ENCODE measurements around the gene C1QTNF1.
"Not testable (repeated sequence)": the region's sequence is repeated elsewhere in the genome, so short reads cannot be mapped to it uniquely, and the experiment has no call there.

The C1QTNF1 gene

GRCh38 chr17:79072544-79072943 is 48.6 kb downstream of the C1QTNF1 start:
- CTCF ChIA-PET = interaction anchor here (0.7 to 2.4 kb wide), 8 partner anchors 10 to 328 kb away, joined by 3 to 15 read pairs (median 4); no protein-coding TSS in a partner anchor
- no peak for DNase-seq (ENCODE audit: extremely low spot score)
- POLR2A ChIA-PET = no interaction called here
- TF ChIP-seq, protein P1, sequence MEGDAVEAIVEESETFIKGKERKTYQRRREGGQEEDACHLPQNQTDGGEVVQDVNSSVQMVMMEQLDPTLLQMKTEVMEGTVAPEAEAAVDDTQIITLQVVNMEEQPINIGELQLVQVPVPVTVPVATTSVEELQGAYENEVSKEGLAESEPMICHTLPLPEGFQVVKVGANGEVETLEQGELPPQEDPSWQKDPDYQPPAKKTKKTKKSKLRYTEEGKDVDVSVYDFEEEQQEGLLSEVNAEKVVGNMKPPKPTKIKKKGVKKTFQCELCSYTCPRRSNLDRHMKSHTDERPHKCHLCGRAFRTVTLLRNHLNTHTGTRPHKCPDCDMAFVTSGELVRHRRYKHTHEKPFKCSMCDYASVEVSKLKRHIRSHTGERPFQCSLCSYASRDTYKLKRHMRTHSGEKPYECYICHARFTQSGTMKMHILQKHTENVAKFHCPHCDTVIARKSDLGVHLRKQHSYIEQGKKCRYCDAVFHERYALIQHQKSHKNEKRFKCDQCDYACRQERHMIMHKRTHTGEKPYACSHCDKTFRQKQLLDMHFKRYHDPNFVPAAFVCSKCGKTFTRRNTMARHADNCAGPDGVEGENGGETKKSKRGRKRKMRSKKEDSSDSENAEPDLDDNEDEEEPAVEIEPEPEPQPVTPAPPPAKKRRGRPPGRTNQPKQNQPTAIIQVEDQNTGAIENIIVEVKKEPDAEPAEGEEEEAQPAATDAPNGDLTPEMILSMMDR (IDR thresholded peaks at IDR 0.05; ENCODE audit: control extremely low read depth, extremely low read depth, low read depth, missing control alignments) = no peak

DNA sequence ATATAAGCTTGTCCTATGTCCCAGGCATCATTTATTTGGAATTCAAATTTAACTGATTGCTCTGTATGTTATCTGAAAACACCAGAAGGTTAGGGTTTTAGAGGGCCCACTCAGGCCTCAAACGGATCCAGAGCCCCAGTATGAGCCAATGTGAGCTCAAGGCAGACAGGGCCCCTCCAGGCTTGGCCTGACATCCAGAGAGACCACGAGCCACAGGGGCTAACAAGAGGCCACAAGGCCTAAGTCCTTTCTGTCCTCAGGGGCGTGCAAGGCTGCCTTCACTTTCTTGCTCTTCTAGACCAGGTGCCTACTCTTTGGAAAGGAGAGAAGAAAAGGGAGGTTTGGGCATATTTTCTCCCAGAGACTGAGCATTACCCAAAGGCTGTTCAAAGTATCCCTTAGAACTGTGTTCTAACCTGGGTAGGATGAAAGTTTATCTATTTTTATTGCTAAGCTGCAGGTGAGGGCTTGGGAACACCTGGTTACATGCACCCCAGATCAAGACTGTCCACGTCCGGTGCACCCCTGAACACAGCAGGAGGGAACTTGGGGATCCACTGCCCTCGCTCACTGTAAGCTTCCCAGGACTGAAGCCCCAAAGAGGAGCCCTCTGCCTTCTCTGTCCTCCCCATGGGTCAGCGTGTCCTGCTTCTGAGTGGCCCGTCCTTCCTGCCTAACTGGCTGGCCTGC is 49.2 kb downstream of the C1QTNF1 start:
- ChIA-PET POLR2A (no interaction called here), CTCF (interaction anchor here (0.7 to 2.9 kb wide), 8 partner anchors 8 to 318 kb away, joined by 3 to 15 read pairs (median 6); no protein-coding TSS in a partner anchor)
- TF ChIP-seq, protein P1 (IDR thresholded peaks at IDR 0.05; ENCODE audit: control extremely low read depth, extremely low read depth, low read depth, missing control alignments) = no peak
- no peak for DNase-seq (ENCODE audit: extremely low spot score)

GRCh38 chr17:79073706-79074088 is 49.7 kb downstream of the C1QTNF1 start:
- ChIA-PET POLR2A (no interaction called here), CTCF (interaction anchor here (1.2 to 2.9 kb wide), 6 partner anchors 8 to 318 kb away, joined by 7 to 15 read pairs (median 11); no protein-coding TSS in a partner anchor)
- DNase-seq (ENCODE audit: extremely low spot score) = no peak
- TF ChIP-seq, protein P1 (IDR thresholded peaks at IDR 0.05; ENCODE audit: control extremely low read depth, extremely low read depth, low read depth, missing control alignments) = no peak

DNA sequence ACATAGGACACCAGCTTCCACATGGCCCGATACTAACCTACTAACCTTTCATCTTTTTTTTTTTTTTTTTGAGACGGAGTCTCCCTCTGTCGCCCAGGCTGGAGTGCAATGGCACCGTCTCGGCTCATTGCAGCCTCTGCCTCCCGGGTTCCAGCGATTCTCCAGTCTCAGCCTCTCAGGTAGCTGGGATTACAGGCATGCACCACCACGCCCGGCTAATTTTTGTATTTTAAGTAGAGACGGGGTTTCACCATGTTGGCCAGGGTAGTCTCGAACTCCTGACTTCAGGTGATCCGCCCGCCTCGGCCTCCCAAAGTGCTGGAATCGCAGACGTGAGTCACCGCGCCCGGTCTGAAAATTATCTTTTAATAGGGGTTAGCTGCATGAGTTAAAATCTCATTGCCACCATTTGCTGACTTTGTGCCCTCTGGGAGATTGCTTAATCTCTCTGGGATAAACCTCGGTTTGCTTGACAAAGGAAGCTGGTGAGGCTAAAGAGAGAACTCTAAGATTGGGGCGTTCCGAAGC is 50.2 kb downstream of the C1QTNF1 start:
- CTCF ChIA-PET = interaction anchor here (0.8 to 2.9 kb wide), 8 partner anchors 8 to 319 kb away, joined by 3 to 15 read pairs (median 8); no protein-coding TSS in a partner anchor
- DNase-seq (ENCODE audit: extremely low spot score) = not testable (repeated sequence)
- POLR2A ChIA-PET = interaction anchor here (0.8 to 1.0 kb wide), 3 partner anchors 12 to 314 kb away, joined by 3 to 5 read pairs (median 4); partner anchors contain the start of gene CANT1

DNA sequence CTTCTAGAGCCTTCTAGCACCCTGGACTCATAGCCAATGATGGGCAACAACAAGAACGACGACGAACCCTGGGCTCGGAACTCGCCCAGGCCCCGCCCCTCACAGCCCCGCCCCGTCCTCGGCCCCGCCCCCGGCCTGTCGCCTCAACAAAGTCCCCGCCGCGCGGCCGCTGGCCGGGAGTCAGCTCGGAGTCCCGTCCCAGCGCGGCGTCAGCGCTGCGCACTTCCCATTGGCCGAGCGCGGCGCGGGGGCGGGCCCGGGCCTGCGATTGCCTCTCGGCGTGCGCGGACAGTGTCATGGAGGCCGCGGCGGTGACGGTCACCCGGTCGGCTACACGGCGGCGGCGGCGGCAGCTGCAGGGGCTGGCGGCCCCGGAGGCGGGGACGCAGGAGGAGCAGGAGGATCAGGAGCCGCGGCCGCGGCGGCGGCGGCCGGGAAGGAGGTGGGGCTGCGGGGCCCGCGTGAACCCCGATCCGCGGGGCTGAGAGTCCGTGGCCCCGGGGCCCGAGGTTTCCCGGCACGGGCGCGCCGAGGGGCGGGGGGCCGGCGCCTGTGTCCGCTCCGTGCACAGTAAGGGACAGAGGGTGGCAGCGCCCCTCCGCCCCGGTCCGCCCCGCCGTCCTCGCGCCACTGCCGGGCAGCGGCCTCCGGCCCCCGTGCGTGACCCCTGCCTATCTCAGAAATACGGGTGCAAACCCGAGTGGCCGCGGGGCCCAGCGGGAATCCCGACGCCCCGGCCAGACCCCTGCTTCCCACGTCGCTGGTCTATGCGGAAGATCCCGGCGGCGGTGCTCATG is 50.9 kb downstream of the C1QTNF1 start, which contains the start of gene ENGASE:
ENGASE (plus strand) TSS at position 176 of the 797 bp plus-strand sequence; CDS start at position 297, 121 bp downstream.
- peak; percentile 99 for DNase-seq (ENCODE audit: extremely low spot score)
- ChIA-PET POLR2A (interaction anchor here (0.8 to 1.0 kb wide), 3 partner anchors 11 to 314 kb away, joined by 3 to 5 read pairs (median 4); partner anchors contain the start of gene CANT1), CTCF (interaction anchor here (0.8 to 2.9 kb wide), 8 partner anchors 8 to 319 kb away, joined by 3 to 15 read pairs (median 8); no protein-coding TSS in a partner anchor)
- TF ChIP-seq, protein P1 (IDR thresholded peaks at IDR 0.05; ENCODE audit: control extremely low read depth, extremely low read depth, low read depth, missing control alignments) = no peak

- no peak for DNase-seq (ENCODE audit: extremely low spot score)
- TF ChIP-seq, protein P1 (IDR thresholded peaks at IDR 0.05; ENCODE audit: control extremely low read depth, extremely low read depth, low read depth, missing control alignments) = no peak
- POLR2A ChIA-PET = no interaction called here
- CTCF ChIA-PET = interaction anchor here (2.2 to 2.9 kb wide), 3 partner anchors 12 to 316 kb away, joined by 10 to 13 read pairs (median 12); no protein-coding TSS in a partner anchor
Observed at GRCh38 chr17:79075446-79075750, 51.4 kb downstream of the C1QTNF1 start.
